ENCODE data around the gene KRT12.

KRT12 gene

DNA sequence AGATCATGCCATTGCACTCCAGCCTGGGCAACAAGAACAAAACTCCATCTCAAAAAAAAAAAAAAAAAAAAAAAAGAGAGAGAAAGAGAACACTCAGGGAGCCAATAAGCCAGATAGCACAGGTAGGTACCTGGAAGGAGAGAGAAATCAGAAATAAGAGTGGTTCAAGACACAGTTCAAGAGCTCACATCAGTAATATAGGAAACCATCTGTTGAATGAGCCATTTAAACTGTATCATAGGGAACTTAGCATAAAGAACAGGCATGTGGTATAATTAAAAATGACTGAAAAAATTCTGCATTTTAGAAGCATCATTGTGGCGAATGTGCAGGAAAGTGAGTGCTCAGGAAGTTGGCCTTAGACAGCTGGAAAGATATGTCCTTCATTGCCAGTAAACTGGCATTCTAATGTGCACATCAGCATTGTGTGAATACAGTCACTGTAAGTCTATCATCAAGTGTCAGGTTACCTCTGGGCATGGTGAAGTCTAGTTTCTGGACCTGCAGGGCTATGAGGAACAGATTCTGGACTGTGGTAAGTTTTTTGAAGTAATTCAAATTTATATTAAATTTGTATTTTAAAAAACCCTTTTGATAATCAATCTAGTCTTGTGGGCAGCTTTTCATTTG, 20.4 kb downstream of the KRT12 start:
- no peak for DNase-seq (ENCODE audit: low read depth in 2 of 3, low spot score in 1 of 3)

GRCh38 chr17:40844671-40845107, 22.3 kb downstream of the KRT12 start:
- DNase-seq (ENCODE audit: low read depth in 2 of 3, low spot score in 1 of 3), result no peak

DNA sequence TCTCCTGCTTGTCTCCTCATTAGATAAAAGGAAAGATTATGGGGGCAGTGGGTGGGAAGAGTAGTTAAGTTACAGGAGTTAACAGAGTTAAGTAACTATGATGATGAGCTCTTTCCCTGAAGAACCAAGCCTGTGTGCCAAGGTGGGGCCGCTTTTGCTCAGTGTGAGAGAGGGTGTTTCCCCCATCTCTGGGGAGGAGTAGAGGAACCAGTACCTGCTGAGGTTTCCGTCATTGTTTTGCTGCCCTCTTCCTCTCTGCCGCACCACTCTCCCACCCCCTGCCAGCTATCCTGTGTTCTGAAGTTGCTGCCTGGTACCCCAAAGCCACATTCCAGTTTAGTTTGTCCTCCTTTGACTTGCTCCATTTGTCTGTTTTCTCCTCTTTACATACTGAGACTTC, 23.8 kb downstream of the KRT12 start:
- DNase-seq (ENCODE audit: low read depth in 2 of 3, low spot score in 1 of 3), result no peak

GRCh38 chr17:40841246-40841645, 25.8 kb downstream of the KRT12 start:
- no peak for DNase-seq (ENCODE audit: low read depth in 2 of 3, low spot score in 1 of 3)

- DNase-seq (ENCODE audit: low read depth in 2 of 3, low spot score in 1 of 3), result no peak
These were observed 27.8 kb downstream of the KRT12 start for GRCh38 chr17:40839194-40839593.

DNA sequence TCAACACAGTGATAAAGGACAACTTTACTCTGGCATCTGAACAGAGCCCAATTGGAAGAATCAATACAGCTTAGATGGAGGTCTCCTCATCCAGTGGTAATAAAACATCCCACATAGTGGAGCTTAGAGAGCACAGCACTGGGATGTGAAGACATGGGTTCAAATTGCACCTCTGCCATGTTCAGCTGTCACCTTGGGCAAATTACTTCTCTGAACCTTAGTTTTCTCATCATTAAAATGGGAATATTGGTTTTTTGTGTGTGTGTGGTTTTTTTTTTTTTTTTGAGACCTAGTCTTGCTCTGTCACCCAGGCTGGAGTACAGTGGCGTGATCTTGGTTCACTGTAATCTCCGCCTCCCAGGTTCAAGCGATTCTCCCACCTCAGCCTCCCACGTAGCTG, 31.0 kb downstream of the KRT12 start:
- no peak for DNase-seq (ENCODE audit: low read depth in 2 of 3, low spot score in 1 of 3)

DNA sequence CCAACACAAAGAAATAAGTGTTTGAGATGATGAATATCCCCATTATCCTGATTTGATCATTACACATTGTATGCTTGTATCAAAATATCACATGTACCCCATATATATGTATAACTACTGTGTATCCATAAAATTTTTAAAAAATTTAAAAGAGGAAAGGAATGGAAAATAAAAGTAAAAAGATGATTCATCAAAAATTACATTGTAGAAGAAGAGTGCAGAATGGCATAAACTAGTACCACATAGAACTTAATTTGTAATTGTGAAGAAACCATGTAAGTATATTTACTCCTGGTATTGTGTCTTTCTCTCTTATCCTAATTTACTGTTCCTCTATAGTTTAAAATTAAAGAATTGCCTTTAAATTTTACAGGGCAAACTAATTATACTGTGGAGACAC, 33.1 kb downstream of the KRT12 start:
- DNase-seq (ENCODE audit: low read depth in 2 of 3, low spot score in 1 of 3), result no peak

- no peak for DNase-seq (ENCODE audit: low read depth in 2 of 3, low spot score in 1 of 3)
These were observed 34.2 kb downstream of the KRT12 start for GRCh38 chr17:40832840-40833239.

DNA sequence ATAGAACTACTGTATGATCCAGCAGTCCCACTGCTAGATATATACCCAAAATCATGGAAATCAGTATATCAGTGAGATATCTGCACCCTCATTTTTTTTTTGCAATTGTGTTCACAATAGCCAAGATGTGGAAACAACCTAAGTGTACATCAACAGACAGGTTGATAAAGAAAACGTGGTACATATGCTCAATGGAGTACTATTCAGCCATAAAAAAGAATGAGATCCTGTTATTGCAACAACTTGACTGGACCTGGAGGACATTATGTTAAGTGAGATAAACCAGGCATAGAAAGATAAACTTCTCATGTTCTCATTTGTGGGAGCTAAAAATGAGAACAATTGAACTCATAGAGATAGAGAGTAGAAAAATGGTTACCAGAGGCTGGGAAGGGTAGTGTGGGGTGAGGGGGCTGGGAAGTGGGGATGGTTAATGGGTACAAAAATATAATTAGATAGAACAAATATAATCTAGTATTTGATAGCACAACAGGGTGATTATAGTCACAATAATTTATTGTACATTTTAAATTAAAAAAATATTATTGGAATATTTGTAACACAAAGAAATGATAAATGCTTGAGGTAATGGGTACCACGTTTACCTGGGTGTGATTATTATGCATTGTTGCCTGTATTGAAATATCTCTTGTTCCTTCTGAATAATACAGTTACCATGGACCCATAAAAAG, 36.8 kb downstream of the KRT12 start:
- no peak for DNase-seq (ENCODE audit: low read depth in 2 of 3, low spot score in 1 of 3)

- DNase-seq (ENCODE audit: low read depth in 2 of 3, low spot score in 1 of 3), result no peak
These were observed 38.5 kb downstream of the KRT12 start for GRCh38 chr17:40828454-40829044.

DNA sequence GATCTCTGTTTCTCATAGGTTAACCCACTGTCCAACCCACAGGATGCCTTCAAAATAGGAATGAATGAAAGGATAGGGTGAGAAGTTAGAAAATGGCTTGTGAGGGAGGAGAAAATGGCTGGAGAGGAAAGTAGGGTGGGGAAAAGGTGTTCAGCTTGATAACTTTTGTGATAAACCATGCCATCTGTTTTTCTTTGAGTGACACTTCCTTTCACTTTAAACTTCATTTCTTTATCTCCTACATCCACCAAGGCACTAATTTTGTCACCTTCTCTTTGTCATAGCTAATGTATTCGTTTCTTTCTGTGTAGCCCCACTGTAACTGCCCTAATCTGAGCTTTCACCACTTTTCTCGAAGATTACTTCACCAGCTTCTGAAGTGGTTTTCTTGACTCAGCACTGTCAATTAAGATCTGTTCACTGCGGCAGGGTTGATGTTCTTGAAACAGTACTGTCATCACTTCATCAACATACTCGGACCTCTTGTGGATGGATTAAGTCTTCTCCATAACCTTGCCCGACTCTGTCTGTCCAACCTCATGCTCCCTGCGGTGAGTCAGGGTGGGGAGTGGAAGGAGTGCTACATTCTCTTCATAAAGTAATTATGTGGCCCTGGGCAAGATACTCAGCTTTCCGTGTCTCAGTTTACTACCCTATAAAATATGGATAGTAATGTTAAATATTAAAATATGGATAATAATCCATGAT, 39.1 kb downstream of the KRT12 start:
- DNase-seq (ENCODE audit: low read depth in 2 of 3, low spot score in 1 of 3), result no peak

DNA sequence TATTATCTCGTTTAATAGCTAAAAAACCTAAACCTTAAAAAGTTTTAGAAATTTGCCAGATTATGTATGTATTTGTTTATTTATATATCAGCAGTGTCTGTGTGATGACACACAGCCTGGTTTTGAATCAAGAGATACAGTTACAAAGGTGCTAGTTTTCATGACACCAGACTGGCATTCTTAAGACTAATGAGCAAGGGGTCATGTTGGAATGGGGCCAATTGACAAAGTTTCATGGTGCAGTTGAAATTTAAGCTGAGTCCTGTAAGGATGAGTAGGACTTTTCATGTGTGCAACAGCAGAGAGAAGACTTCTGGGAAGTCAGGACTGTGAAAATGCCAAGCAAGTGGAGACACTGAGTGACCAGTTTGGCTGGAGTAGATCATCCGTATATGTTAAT, 41.4 kb downstream of the KRT12 start:
- no peak for DNase-seq (ENCODE audit: low read depth in 2 of 3, low spot score in 1 of 3)

DNA sequence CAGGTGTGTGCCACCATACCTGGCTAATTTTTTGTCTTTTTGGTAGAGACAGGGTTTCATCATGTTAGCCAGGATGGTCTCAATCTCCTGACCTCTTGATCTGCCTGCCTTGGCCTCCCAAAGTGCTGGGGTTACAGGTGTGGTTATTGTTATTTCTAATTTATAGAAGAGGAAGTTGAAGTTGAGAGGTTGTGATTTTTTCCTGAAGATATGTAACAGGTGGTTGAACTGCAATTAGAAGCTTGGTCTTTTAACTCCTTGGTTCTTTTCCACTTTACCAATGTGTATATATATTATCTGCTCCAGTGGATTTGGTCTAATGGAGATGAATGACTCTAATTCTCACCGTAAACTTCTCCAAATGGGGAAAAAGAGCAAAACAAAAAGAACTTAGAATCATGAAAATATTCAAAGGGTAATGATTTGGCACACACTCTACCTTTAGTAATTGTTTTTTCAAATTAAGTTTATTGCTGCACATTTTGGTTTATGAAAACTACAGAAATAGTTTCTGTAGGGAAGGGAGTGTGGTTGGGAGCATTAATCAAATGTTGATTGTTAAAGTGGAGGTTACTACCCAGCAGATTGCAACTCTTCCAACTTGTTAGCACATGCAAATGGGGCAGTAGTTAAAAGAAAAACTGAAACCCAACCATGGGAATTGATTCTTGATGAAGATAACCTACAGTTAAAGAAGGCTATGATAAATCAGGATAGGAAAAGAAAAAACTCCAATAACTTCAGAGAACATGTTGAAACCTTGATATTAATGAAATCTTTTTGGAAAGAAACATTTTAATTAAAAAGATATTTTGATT, 42.8 kb downstream of the KRT12 start:
- DNase-seq (ENCODE audit: low read depth in 2 of 3, low spot score in 1 of 3), result no peak

- no peak for DNase-seq (ENCODE audit: low read depth in 2 of 3, low spot score in 1 of 3)
These were observed 44.8 kb downstream of the KRT12 start, which contains the start of gene KRT10 for GRCh38 chr17:40822132-40822812. TSS of gene KRT10 (minus strand) at chr17:40822614. CDS start at chr17:40822585, 29 bp downstream.

- DNase-seq (ENCODE audit: low read depth in 2 of 3, low spot score in 1 of 3), result no peak
These were observed 45.5 kb downstream of the KRT12 start for GRCh38 chr17:40821536-40821935.

GRCh38 chr17:40820228-40820838, 46.7 kb downstream of the KRT12 start:
- DNase-seq (ENCODE audit: low read depth in 2 of 3, low spot score in 1 of 3), result no peak

DNA sequence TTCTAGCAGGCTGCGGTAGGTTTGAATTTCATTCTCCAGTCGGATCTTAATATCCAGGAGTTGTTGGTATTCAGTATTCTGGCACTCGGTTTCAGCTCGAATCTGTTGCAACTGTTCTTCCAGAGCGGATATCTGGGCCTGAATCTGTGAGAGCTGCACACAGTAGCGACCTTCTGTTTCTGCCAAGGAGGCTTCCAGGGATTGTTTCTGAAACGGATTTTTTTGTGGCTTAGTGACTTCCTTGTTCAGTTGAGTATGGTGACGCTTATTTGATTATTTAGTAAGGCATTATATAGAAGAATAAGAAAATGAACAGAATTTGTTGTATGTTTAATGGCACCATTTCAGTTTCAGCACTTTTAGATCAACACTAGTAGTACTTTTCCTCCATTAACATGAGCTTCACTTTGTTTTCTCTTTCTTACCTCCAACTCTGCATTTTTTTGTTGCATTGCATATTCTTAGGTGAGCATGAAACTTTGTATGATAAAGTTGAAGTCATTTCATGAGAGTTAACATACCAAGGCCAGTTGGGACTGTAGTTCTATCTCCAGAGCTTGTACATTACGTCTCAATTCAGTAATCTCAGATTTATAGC, 47.4 kb downstream of the KRT12 start:
- no peak for DNase-seq (ENCODE audit: low read depth in 2 of 3, low spot score in 1 of 3)

GRCh38 chr17:40818733-40819527, 48.1 kb downstream of the KRT12 start:
- DNase-seq (ENCODE audit: low read depth in 2 of 3, low spot score in 1 of 3), result peak; percentile 74 to 80 (median 79)

DNA sequence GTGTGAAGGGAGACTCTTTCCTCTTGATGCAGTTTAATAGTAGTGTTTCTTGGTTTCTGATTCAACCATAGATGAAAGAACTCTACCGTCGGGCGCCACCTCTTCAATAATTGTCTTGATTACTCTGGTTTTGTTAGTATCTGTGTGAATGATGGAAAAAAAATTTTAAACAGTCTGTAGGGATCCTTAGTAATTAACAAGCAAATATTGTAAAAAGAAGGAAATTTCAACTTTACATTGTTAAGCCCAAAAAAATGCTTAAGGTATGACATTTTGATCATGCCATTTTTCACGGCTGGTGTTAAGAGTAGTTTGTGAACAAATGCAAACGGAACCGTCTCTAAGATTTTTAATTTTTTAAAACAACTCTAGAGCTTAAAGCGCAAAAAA, 48.7 kb downstream of the KRT12 start:
- DNase-seq (ENCODE audit: low read depth in 2 of 3, low spot score in 1 of 3), result no peak
